Right renal pelvis (tissue), 4 donors: ENCODE measurements around the gene SKIC8. TPM values are rescaled to one million over a fixed set of nuclear protein-coding genes. Genes with fewer than 3 reads are reported as not detected.
A peak's percentile ranks its signal among the peaks of the same experiment; 100 is the strongest.

Source experiments
- DNase-seq, 4 donors: peaks; one replicate each; pipeline ENCODE4 v3.0.0-alpha.2; 2013; ENCODE audit warnings: low read depth in 4 of 4, low spot score in 3 of 4, missing footprints in 1 of 4
- polyA plus RNA-seq, 4 donors: library from polyadenylated mRNA; unstranded; fragments of 120-200 nt; gene quantifications; one replicate each; pipeline ENCODE4 v1.2.1, GENCODE V29; 2013; ENCODE audit not compliant: insufficient read length in 4 of 4

SKIC8 gene
- polyA plus RNA-seq: 100 to 1,000 TPM in 2 of 4 donors, 10 to 100 TPM in 2; 97.3 to 105 (median 99.3) TPM

GRCh38 chr15:78299101-78299930 lies at the start of gene SKIC8:
SKIC8 (minus strand) TSS chr15:78299609; CDS start chr15:78295686, 3,923 bp downstream.
- peak; percentile 82 to 91 (median 86) for DNase-seq

GRCh38 chr15:78347586-78348543 lies 48.5 kb upstream of the SKIC8 start:
- DNase-seq: no peak

- no peak for DNase-seq
These were observed 46.2 kb upstream of the SKIC8 start for GRCh38 chr15:78345396-78346125.

- DNase-seq: no peak
These were observed 44.1 kb upstream of the SKIC8 start for GRCh38 chr15:78343276-78344060.

- DNase-seq: no peak
These were observed 42.6 kb upstream of the SKIC8 start for GRCh38 chr15:78342021-78342420.

- DNase-seq: no peak
These were observed 41.9 kb upstream of the SKIC8 start for GRCh38 chr15:78341057-78341987.

- DNase-seq: no peak
These were observed 41.0 kb upstream of the SKIC8 start, which contains the start of gene CRABP1 for GRCh38 chr15:78340231-78341056. CRABP1 (plus strand) TSS chr15:78340353; CDS start chr15:78340429, 76 bp downstream.

- DNase-seq: no peak
These were observed 40.1 kb upstream of the SKIC8 start for GRCh38 chr15:78339559-78339958.

GRCh38 chr15:78338781-78339180 lies 39.4 kb upstream of the SKIC8 start:
- DNase-seq: no peak

GRCh38 chr15:78335985-78336384 lies 36.6 kb upstream of the SKIC8 start:
- no peak for DNase-seq

- no peak for DNase-seq
These were observed 35.4 kb upstream of the SKIC8 start for GRCh38 chr15:78334845-78335244.

GRCh38 chr15:78329625-78330024 lies 30.2 kb upstream of the SKIC8 start:
- no peak for DNase-seq

GRCh38 chr15:78327466-78327865 lies 28.1 kb upstream of the SKIC8 start:
- DNase-seq: no peak

- no peak for DNase-seq
These were observed 25.9 kb upstream of the SKIC8 start for GRCh38 chr15:78325092-78325843.

GRCh38 chr15:78324144-78324543 lies 24.7 kb upstream of the SKIC8 start:
- no peak for DNase-seq

- DNase-seq: no peak
These were observed 24.3 kb upstream of the SKIC8 start for GRCh38 chr15:78323693-78324092.
